OCI-LY1 (cell line): ENCODE measurements around the gene ITIH3.

Source experiments
- EZH2 ChIP-seq: fragments of 200-600 bp; sonication (generic), shearing (Covaris generic); IDR thresholded peaks from 2 replicates; pipeline ENCODE4 v1.8.0; 2017; ENCODE audit warnings: borderline replicate concordance, mixed run types, mild to moderate bottlenecking, antibody characterized with exemption, low read length, moderate library complexity, mixed read lengths
- TF ChIP-seq, protein P1 (sequence below): fragments of 200-600 bp; sonication (generic), shearing (Covaris generic); IDR thresholded peaks from 2 replicates; pipeline ENCODE4 v1.5.1; 2017; ENCODE audit warnings: mild to moderate bottlenecking, antibody characterized with exemption, low read length, moderate library complexity, mixed read lengths

- TF ChIP-seq, protein P1, sequence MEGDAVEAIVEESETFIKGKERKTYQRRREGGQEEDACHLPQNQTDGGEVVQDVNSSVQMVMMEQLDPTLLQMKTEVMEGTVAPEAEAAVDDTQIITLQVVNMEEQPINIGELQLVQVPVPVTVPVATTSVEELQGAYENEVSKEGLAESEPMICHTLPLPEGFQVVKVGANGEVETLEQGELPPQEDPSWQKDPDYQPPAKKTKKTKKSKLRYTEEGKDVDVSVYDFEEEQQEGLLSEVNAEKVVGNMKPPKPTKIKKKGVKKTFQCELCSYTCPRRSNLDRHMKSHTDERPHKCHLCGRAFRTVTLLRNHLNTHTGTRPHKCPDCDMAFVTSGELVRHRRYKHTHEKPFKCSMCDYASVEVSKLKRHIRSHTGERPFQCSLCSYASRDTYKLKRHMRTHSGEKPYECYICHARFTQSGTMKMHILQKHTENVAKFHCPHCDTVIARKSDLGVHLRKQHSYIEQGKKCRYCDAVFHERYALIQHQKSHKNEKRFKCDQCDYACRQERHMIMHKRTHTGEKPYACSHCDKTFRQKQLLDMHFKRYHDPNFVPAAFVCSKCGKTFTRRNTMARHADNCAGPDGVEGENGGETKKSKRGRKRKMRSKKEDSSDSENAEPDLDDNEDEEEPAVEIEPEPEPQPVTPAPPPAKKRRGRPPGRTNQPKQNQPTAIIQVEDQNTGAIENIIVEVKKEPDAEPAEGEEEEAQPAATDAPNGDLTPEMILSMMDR: no peak
- TF ChIP-seq EZH2: no peak
Observed at GRCh38 chr3:52852419-52852818, 57.8 kb downstream of the ITIH3 start.
